HEK293T (cell line): Measurements from ENCODE around the gene NINJ2.

Experiments
- CTCF ChIA-PET: fragments of 350-600 bp; formaldehyde crosslinking; extraction: SDS; loops from one replicate; lab custom pipeline; 2021; ENCODE audit warnings: antibody characterized with exemption, inconsistent platforms; lab: Yijun Ruan, JAX
- POLR2A ChIA-PET: fragments of 350-600 bp; formaldehyde crosslinking; extraction: SDS; loops from one replicate; lab custom pipeline; 2020; ENCODE audit warnings: antibody characterized with exemption, inconsistent platforms; lab: Yijun Ruan, JAX
- DNase-seq: peaks from one replicate; pipeline ENCODE4 v3.0.0; 2012; ENCODE audit warnings: mixed read lengths; ENCODE audit errors: extremely low spot score
- ARNT ChIP-seq: fragments of 450-650 bp; IDR thresholded peaks from 2 replicates; pipeline ENCODE4 v1.6.1; 2017; ENCODE audit warnings: mild to moderate bottlenecking
- BHLHE40 ChIP-seq: fragments of 450-650 bp; IDR thresholded peaks from 2 replicates; pipeline ENCODE4 v1.6.1; 2016; ENCODE audit warnings: mild to moderate bottlenecking, moderate library complexity, borderline replicate concordance
- CTBP1 ChIP-seq: fragments of 450-650 bp; IDR thresholded peaks from 2 replicates; pipeline ENCODE4 v1.6.1; 2016; ENCODE audit warnings: borderline replicate concordance
- ELF4 ChIP-seq: fragments of 450-650 bp; IDR thresholded peaks from 2 replicates; pipeline ENCODE4 v1.6.1; 2017; ENCODE audit warnings: antibody characterized with exemption
- FOXA1 ChIP-seq: fragments of 450-650 bp; IDR thresholded peaks from 2 replicates; pipeline ENCODE4 v1.6.1; 2016; ENCODE audit warnings: mild to moderate bottlenecking
- FOXK2 ChIP-seq: fragments of 450-650 bp; IDR thresholded peaks from 2 replicates; pipeline ENCODE4 v1.6.1; 2016; ENCODE audit warnings: mild to moderate bottlenecking
- FOXM1 ChIP-seq: fragments of 450-650 bp; IDR thresholded peaks from 2 replicates; pipeline ENCODE4 v1.6.1; 2017; ENCODE audit warnings: mild to moderate bottlenecking, borderline replicate concordance
- HDGF ChIP-seq: fragments of 450-650 bp; IDR thresholded peaks from 2 replicates; pipeline ENCODE4 v1.6.1; 2017; ENCODE audit warnings: antibody characterized with exemption, borderline replicate concordance
- L3MBTL2 ChIP-seq: fragments of 450-650 bp; conservative IDR thresholded peaks from 2 replicates; pipeline ENCODE4 v1.6.1; 2016; ENCODE audit warnings: mild to moderate bottlenecking
- LEF1 ChIP-seq: fragments of 450-650 bp; IDR thresholded peaks from 2 replicates; pipeline ENCODE4 v1.6.1; 2017; ENCODE audit warnings: mild to moderate bottlenecking, borderline replicate concordance
- NFRKB ChIP-seq: fragments of 450-650 bp; IDR thresholded peaks from 2 replicates; pipeline ENCODE4 v1.6.1; 2016; ENCODE audit warnings: mild to moderate bottlenecking, moderate library complexity
- SP1 ChIP-seq: fragments of 450-650 bp; IDR thresholded peaks from 2 replicates; pipeline ENCODE4 v1.6.1; 2017
- SUZ12 ChIP-seq: fragments of 450-650 bp; IDR thresholded peaks from 2 replicates; pipeline ENCODE4 v1.6.1; 2016; ENCODE audit warnings: mild to moderate bottlenecking
- TARDBP ChIP-seq: fragments of 450-650 bp; IDR thresholded peaks from 2 replicates; pipeline ENCODE4 v1.6.1; 2016
- ZNF384 ChIP-seq: fragments of 450-650 bp; IDR thresholded peaks from 2 replicates; pipeline ENCODE4 v1.6.1; 2016
- TF ChIP-seq, protein P1 (sequence below): fragments of 450-650 bp; IDR thresholded peaks from 2 replicates; pipeline ENCODE4 v1.6.1; 2016

The NINJ2 gene

DNA sequence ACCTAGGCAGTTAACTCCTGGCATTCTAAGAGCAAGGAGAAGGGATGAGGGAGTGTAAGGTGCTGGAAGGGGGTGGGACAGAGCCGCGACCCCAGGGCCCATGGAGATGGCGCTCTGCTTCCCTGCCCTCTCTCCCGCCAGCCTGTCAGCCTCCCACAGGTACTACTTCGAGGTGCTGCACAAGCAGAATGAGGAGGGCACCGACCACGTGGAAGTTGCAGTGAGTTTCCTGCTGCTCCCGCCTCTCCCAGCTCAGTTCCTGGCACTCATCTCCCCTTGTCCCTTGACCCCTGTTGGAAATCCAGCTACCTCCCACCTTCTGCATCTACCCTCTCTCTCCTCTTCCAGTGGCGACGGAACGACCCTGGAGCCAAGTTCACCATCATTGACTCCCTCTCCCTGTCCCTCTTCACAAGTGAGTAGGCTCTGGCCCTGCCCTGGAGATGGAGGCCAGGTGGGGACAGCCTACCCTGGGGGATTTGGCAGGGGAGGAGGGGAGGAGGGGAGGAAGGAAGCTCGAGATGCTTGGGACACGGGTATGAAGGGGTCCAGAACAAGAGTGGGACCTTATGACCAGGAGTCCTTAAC is 115.3 kb downstream of the NINJ2 start:
- no peak for TF ChIP-seq FOXK2
- TF ChIP-seq TARDBP = no peak
- TF ChIP-seq FOXM1 = no peak
- no peak for TF ChIP-seq ELF4
- no peak for TF ChIP-seq LEF1
- no peak for TF ChIP-seq HDGF
- TF ChIP-seq ARNT = no peak
- no peak for TF ChIP-seq FOXA1
- TF ChIP-seq SP1 = no peak
- TF ChIP-seq SUZ12 = no peak
- TF ChIP-seq NFRKB = no peak
- no peak for TF ChIP-seq BHLHE40
- TF ChIP-seq, protein P1, sequence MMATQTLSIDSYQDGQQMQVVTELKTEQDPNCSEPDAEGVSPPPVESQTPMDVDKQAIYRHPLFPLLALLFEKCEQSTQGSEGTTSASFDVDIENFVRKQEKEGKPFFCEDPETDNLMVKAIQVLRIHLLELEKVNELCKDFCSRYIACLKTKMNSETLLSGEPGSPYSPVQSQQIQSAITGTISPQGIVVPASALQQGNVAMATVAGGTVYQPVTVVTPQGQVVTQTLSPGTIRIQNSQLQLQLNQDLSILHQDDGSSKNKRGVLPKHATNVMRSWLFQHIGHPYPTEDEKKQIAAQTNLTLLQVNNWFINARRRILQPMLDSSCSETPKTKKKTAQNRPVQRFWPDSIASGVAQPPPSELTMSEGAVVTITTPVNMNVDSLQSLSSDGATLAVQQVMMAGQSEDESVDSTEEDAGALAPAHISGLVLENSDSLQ = no peak
- no peak for TF ChIP-seq CTBP1
- no peak for TF ChIP-seq ZNF384
- TF ChIP-seq L3MBTL2 = no peak
- ChIA-PET POLR2A (no interaction called here), CTCF (interaction anchor here (0.6 to 2.1 kb wide), 6 partner anchors 10 to 1015 kb away, joined by 3 to 21 read pairs (median 4); no protein-coding TSS in a partner anchor)
- no peak for DNase-seq

GRCh38 chr12:546920-547845 is 116.1 kb downstream of the NINJ2 start:
- peak; percentile 93 for DNase-seq
- ChIA-PET CTCF (interaction anchor here (0.6 to 2.1 kb wide), 7 partner anchors 9 to 1016 kb away, joined by 3 to 21 read pairs (median 4); no protein-coding TSS in a partner anchor), POLR2A (no interaction called here)
- TF ChIP-seq, protein P1 = no peak
- no peak for TF ChIP-seq TARDBP
- no peak for TF ChIP-seq L3MBTL2
- TF ChIP-seq FOXA1 = no peak
- no peak for TF ChIP-seq ELF4
- TF ChIP-seq SUZ12 = no peak
- no peak; the same call in 1 of the 2 replicates for TF ChIP-seq LEF1
- no peak for TF ChIP-seq CTBP1
- no peak for TF ChIP-seq ARNT
- TF ChIP-seq FOXK2 = no peak
- no peak for TF ChIP-seq FOXM1
- no peak for TF ChIP-seq SP1
- no peak for TF ChIP-seq HDGF
- no peak for TF ChIP-seq ZNF384

DNA sequence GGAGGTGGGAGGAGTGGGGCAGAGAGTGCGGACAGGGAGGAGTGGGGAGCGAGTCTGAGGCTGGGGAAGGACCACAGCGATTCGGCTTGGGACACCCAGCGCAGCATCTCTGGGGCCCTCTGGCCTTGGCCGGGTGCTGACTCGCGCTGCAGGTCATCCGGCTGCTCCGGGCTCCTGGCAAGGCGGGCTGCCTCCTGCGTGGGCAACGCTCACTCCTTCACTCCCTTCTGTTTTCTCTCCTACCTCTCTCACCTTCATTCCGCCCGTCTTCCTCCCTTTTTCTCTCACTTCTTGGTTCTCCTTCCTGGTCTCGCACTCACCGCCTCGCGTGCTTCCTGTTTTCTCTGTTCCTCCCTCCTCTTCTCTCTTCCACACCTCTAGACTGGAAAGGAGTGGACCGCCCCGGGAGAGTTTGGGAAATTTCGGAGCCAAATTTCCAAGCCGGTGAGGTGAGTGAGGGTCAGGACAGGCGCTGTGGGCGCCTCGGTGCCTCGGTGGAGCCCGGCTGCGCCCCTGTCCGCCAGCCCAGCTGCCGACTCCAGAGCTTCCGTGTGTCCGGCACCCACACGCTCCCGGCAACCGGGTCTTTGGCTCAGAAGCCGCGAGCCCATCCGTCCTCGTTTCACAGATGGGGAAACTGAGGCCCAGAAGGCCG is 116.9 kb downstream of the NINJ2 start:
- DNase-seq = no peak
- ChIA-PET CTCF (interaction anchor here (2.0 to 2.1 kb wide), 2 partner anchors 103 to 106 kb away, joined by 10 to 21 read pairs; no protein-coding TSS in a partner anchor), POLR2A (no interaction called here)
- TF ChIP-seq HDGF (no peak), LEF1 (0 out of 2 replicates have a peak, but pooled peaks have one; percentile 32)

GRCh38 chr12:545835-546234 is 117.4 kb downstream of the NINJ2 start:
- ChIA-PET POLR2A (no interaction called here), CTCF (no interaction called here)
- TF ChIP-seq FOXM1 = no peak
- no peak for TF ChIP-seq CTBP1
- no peak for TF ChIP-seq HDGF
- no peak for TF ChIP-seq L3MBTL2
- TF ChIP-seq SUZ12 = no peak
- no peak for TF ChIP-seq ELF4
- no peak for TF ChIP-seq SP1
- no peak for TF ChIP-seq LEF1
- TF ChIP-seq, protein P1 = no peak
- TF ChIP-seq TARDBP = no peak
- no peak for TF ChIP-seq ARNT
- no peak for TF ChIP-seq ZNF384
- no peak for TF ChIP-seq FOXA1
- no peak for TF ChIP-seq FOXK2
- TF ChIP-seq NFRKB = no peak
- no peak for TF ChIP-seq BHLHE40
- no peak for DNase-seq

GRCh38 chr12:544941-545635 is 118.2 kb downstream of the NINJ2 start:
- ChIA-PET POLR2A (interaction anchor here (1.0 kb wide), 1 partner anchor 9 kb away, joined by 3 read pairs; no protein-coding TSS in a partner anchor), CTCF (interaction anchor here (0.6 to 1.0 kb wide), 2 partner anchors 102 to 104 kb away, joined by 3 to 4 read pairs; no protein-coding TSS in a partner anchor)
- TF ChIP-seq ELF4 (no peak), FOXM1 (no peak)
- no peak for DNase-seq
